ENCODE measurements around the gene SYT13.

The SYT13 gene

DNA sequence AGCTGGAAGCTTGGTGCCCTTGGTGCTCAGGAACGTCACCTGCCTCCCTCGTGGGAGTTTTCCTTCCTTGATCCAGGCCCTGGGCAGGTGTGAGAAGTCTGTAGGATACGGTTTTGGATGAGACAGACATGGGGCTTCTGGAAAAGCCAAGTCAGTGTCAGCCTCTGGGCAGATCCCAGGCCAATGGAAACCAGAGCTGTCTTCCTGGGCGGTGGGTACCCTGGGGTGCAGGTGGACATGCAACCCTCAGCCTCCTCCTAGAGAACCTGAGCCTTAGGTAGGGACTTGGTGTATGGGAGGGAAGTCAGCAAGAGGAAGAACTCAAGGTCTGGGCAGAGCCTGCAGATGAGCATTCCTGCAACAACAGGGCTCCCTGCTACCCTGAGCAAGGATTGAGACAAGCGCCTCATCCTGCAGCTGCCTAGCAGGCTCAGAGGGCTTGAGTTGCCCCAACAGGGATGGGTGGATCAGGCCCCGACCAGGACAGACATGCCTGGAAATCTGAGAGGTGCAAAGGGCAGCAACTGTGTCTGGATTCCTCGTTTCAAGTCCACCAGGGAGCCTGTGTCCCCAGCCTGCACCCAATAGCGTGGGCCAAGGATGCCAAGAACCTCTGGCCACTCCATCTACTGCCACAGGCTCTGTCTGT lies 37.6 kb upstream of the SYT13 start:
- no peaks in the 10 kb centered on the region for H3K9me3 ChIP-seq (ENCODE audit: low read length)
- no peak overlapping the region for H3K4me3 ChIP-seq (ENCODE audit: low read depth, low read length, poor library complexity, severe bottlenecking)
- H3K9ac ChIP-seq (ENCODE audit: low read length): no peak overlapping the region
- H3K36me3 ChIP-seq (ENCODE audit: insufficient read depth, low read length): no peaks in the 10 kb centered on the region
- H3K79me2 ChIP-seq (ENCODE audit: insufficient read depth, low read length): no peaks in the 10 kb centered on the region
- H3F3A ChIP-seq (ENCODE audit: insufficient read depth, low read length): no peaks in the 10 kb centered on the region
- no peak overlapping the region for H2AFZ ChIP-seq (ENCODE audit: low read length)
- H4K20me1 ChIP-seq (ENCODE audit: insufficient read depth, low read length): no peaks in the 10 kb centered on the region
- H3K27me3 ChIP-seq (ENCODE audit: insufficient read depth, low read length): no peaks in the 10 kb centered on the region
- TF ChIP-seq, protein P1, sequence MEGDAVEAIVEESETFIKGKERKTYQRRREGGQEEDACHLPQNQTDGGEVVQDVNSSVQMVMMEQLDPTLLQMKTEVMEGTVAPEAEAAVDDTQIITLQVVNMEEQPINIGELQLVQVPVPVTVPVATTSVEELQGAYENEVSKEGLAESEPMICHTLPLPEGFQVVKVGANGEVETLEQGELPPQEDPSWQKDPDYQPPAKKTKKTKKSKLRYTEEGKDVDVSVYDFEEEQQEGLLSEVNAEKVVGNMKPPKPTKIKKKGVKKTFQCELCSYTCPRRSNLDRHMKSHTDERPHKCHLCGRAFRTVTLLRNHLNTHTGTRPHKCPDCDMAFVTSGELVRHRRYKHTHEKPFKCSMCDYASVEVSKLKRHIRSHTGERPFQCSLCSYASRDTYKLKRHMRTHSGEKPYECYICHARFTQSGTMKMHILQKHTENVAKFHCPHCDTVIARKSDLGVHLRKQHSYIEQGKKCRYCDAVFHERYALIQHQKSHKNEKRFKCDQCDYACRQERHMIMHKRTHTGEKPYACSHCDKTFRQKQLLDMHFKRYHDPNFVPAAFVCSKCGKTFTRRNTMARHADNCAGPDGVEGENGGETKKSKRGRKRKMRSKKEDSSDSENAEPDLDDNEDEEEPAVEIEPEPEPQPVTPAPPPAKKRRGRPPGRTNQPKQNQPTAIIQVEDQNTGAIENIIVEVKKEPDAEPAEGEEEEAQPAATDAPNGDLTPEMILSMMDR (IDR thresholded peaks at IDR 0.05; ENCODE audit: low read length): no peak
- no peak for TF ChIP-seq EZH2 (IDR thresholded peaks at IDR 0.05; ENCODE audit: borderline replicate concordance, low read length)
- H3K4me2 ChIP-seq (ENCODE audit: low read length): no peak overlapping the region
- no peak overlapping the region for H3K27ac ChIP-seq (ENCODE audit: low read depth, low read length, poor library complexity, severe bottlenecking)
- H3K9me2 ChIP-seq (ENCODE audit: low read depth, low read length): no peaks in the 10 kb centered on the region
- no peaks in the 10 kb centered on the region for H3K4me1 ChIP-seq (ENCODE audit: insufficient read depth, low read length, severe bottlenecking)

DNA sequence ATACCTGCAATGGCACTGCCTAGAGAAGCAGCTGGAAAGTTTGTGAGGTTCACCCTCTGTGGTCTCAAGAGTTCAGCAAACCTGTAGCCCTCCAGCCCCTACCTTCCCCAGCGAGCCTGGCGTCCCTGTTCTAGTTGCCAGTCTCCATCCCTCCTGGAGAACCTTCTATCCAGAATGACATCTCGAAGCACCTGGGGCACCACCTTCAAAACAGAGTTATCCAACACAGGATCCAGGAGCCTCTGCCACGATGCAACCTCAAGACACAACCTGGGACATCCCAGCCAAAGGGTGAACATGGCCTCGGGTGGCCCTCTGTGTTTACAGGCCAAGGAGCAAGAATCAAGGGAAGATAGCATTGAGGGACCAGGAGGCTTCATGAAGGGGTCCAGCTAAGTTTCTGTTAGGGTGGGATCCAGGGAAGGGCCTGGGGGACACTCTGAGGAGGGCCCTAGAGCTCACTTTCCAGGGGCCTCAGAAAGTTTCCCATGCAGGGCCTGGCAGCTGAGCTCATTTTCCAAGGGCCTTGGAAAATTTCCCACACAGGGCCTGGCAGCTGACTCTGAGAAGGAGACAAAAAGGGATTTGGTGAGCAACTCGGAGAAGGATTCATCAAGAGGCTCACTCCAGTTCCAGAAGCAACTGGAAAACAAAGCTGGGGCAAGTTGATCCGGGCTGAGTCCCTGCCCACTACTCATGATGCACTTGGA lies 36.9 kb upstream of the SYT13 start:
- no peak overlapping the region for H2AFZ ChIP-seq (ENCODE audit: low read length)
- H3K9me3 ChIP-seq (ENCODE audit: low read length): no peaks in the 10 kb centered on the region
- no peak overlapping the region for H3K4me3 ChIP-seq (ENCODE audit: low read depth, low read length, poor library complexity, severe bottlenecking)
- H3K4me2 ChIP-seq (ENCODE audit: low read length): no peak overlapping the region
- no peaks in the 10 kb centered on the region for H3K27me3 ChIP-seq (ENCODE audit: insufficient read depth, low read length)
- no peaks in the 10 kb centered on the region for H3K9me2 ChIP-seq (ENCODE audit: low read depth, low read length)
- no peaks in the 10 kb centered on the region for H4K20me1 ChIP-seq (ENCODE audit: insufficient read depth, low read length)
- H3K4me1 ChIP-seq (ENCODE audit: insufficient read depth, low read length, severe bottlenecking): no peaks in the 10 kb centered on the region
- H3F3A ChIP-seq (ENCODE audit: insufficient read depth, low read length): no peaks in the 10 kb centered on the region
- no peaks in the 10 kb centered on the region for H3K36me3 ChIP-seq (ENCODE audit: insufficient read depth, low read length)
- no peak for TF ChIP-seq EZH2 (IDR thresholded peaks at IDR 0.05; ENCODE audit: borderline replicate concordance, low read length)
- TF ChIP-seq, protein P1 (IDR thresholded peaks at IDR 0.05; ENCODE audit: low read length): no peak
- no peak overlapping the region for H3K9ac ChIP-seq (ENCODE audit: low read length)
- H3K79me2 ChIP-seq (ENCODE audit: insufficient read depth, low read length): no peaks in the 10 kb centered on the region
- no peak overlapping the region for H3K27ac ChIP-seq (ENCODE audit: low read depth, low read length, poor library complexity, severe bottlenecking)

DNA sequence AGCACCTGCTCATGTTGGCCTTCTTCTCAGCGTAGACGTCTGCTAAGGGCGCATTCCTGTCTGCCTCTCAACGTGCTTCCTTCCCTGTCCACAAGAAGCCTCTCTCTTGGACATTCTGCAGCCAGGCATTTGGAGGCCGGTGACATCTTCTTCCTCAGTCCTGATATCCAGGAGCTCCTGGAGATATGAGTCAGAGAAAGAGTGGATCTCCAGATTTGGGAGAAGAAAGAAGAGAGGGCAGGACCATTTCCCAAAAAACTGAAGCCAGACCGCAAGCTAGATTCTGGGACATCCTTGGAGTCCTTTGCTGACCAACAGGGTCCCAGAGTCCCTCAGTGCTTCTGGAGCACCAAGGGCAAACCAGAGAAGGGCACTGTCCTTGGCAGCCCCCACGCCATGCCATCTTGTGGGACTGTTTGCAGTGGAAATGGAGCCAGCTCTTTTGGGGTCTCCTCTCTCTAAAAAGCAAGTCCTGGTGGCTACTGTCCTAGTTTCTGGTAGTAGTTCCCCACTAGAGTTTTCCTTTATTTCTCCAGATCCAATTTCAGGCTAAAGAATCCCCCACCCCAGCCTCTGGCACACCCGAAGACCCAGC lies 36.1 kb upstream of the SYT13 start:
- Histone ChIP-seq H3K36me3 (ENCODE audit: insufficient read depth, low read length) (no peaks in the 10 kb centered on the region), H4K20me1 (ENCODE audit: insufficient read depth, low read length) (no peaks in the 10 kb centered on the region), H3F3A (ENCODE audit: insufficient read depth, low read length) (no peaks in the 10 kb centered on the region), H3K27ac (ENCODE audit: low read depth, low read length, poor library complexity, severe bottlenecking) (no peak overlapping the region), H3K9me3 (ENCODE audit: low read length) (no peaks in the 10 kb centered on the region), H3K4me3 (ENCODE audit: low read depth, low read length, poor library complexity, severe bottlenecking) (no peak overlapping the region), H3K4me1 (ENCODE audit: insufficient read depth, low read length, severe bottlenecking) (no peaks in the 10 kb centered on the region), H3K79me2 (ENCODE audit: insufficient read depth, low read length) (no peaks in the 10 kb centered on the region), H3K27me3 (ENCODE audit: insufficient read depth, low read length) (no peaks in the 10 kb centered on the region), H3K9ac (ENCODE audit: low read length) (no peak overlapping the region), H3K4me2 (ENCODE audit: low read length) (no peak overlapping the region), H2AFZ (ENCODE audit: low read length) (no peak overlapping the region), H3K9me2 (ENCODE audit: low read depth, low read length) (no peaks in the 10 kb centered on the region)
- TF ChIP-seq, protein P1 (IDR thresholded peaks at IDR 0.05; ENCODE audit: low read length): no peak

Measured in OCI-LY1 (cell line).